A172 (cell line): ENCODE measurements around the gene FADS3. TPM values are rescaled to one million over a fixed set of nuclear protein-coding genes. Genes with fewer than 3 reads are reported as not detected.
A peak's percentile ranks its signal among the peaks of the same experiment; 100 is the strongest.

Experiments used
- DNase-seq: peaks from one replicate; pipeline ENCODE4 v3.0.0-alpha.2; 2015; ENCODE audit warnings: low spot score
- total RNA-seq: library from RNA; depleted of rRNA; stranded (reverse); fragments of >200 nt; shearing (Covaris generic); gene quantifications from 2 replicates; pipeline ENCODE4 v1.2.3, GENCODE V29; 2014

The FADS3 gene
- total RNA-seq, 1 experiment from 2014 or later, result 139 TPM

DNA sequence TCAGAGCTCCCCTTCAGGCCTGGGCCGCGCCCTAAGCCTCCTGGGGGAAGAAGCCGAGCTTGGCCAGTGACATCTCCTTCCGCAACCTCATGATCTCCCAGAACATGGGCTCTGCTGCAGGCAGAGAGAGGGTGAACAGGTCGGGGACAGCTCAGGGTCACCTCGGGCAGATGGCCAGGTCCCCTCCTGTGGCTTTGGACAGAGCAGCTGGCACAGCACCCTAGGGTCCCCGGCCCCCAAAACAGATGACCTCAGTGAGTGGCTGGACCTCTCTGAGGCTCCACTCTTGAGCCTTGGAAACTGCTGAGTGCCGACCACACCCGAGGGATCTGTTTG is 6.9 kb upstream of the FADS3 start:
- no peak for DNase-seq

DNA sequence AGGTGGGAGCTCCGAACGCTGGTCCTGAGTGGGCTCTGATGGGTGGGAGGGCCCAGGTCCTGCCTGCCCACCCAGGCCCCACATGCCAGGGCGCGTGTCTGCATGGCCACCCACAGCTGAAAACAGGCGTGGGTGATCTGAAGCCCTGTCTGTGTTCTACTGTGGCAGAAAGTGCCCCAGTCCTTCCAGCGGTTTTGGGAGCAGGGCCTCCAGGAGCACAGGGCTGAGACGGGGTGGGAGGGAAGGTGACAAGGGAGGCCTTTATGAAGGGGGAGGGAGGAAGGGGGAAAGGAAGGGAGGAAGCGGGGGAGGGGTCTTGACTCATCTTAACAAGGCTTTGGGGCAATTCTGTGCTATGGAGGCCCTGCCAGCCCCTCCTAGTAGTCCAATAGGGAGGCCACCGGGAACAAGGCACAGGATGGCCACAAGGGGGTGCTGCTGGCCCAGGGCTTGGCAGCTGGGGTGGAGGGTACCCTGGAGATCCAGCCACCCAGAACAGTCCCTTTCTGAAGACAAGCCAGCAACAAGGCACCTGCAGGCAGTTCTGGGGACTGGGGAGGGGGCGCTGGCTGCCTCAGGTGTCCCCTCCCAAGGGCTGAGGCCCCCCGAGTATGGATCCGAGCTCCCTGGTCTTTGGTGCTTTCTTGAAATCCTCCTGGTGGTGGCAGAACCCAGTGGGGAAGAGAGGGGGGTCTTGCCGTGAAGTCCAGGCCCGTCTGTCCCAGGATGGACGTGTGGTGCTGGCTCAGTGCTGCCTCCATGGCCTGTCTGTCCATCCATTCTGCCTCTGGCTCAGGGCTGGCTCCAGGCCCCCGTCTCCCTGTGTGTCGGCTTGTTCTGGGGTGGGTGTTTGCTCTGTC is 6.3 kb upstream of the FADS3 start:
- DNase-seq, result peak; percentile 53

GRCh38 chr11:61896665-61897386 is 5.5 kb upstream of the FADS3 start:
- DNase-seq, result no peak

- no peak for DNase-seq
These were observed 4.3 kb upstream of the FADS3 start for GRCh38 chr11:61895718-61896059.

DNA sequence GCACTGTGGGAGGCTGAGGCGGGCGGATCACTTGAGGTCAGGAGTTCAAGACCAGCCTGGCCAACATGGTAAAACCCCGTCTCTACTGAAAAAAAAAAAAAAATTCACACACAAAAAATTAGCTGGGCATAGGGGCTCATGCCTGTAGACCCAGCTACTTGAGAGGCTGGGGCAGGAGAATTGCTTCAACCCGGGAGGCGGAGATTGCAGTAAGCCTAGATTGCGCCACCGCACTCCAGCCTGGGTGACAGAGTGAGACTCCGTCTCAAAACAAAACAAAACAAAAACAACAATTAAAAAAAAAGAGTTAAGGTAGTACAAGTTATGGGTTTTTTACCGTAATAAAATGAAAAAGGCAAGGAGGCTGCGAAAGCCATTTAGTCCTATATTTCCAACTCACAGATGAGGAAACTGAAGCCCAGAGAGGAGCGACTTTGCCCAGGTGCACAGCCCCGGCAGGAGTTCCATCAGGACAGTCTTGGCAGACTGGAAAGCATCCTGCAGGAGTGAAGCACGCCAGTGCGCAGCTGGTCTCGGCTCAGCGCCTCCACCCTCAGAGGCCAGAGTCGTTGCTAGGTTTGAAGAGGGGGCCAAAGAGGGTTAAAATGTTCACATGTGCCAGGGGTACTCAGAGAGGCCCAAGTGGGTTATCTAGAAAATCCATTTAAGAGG is 3.8 kb upstream of the FADS3 start:
- no peak for DNase-seq

DNA sequence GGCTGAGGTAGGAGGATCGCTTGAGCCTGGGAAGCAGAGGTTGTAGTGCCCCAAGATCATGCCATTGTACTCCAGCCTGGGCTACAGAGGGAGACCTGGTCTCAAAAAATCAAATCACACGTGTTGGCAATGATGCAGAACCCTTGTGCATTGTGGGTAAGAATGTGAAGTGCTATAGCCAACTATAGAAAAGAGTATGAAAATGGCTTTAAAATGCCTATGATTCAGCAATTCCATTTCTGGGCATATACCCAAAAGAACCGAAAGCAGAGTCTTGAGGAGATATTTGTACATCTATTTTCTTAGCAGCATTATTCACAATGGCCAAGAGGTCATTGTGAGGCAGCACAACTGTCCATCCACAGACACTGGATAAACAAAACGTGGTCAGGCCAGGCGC is 2.6 kb upstream of the FADS3 start:
- peak; percentile 77 for DNase-seq

GRCh38 chr11:61892085-61892370 is 683 bp upstream of the FADS3 start:
- DNase-seq, result no peak

- peak; percentile 80 for DNase-seq
These were observed 615 bp downstream of the FADS3 start for GRCh38 chr11:61890529-61891330.

GRCh38 chr11:61889831-61890230 is 1.5 kb downstream of the FADS3 start:
- DNase-seq, result no peak

GRCh38 chr11:61888590-61888989 is 2.8 kb downstream of the FADS3 start:
- no peak for DNase-seq

- peak; percentile 96 for DNase-seq
These were observed 3.4 kb downstream of the FADS3 start for GRCh38 chr11:61887839-61888494.

- no peak for DNase-seq
These were observed 4.7 kb downstream of the FADS3 start for GRCh38 chr11:61886643-61887042.

GRCh38 chr11:61885784-61886580 is 5.4 kb downstream of the FADS3 start:
- DNase-seq, result no peak

DNA sequence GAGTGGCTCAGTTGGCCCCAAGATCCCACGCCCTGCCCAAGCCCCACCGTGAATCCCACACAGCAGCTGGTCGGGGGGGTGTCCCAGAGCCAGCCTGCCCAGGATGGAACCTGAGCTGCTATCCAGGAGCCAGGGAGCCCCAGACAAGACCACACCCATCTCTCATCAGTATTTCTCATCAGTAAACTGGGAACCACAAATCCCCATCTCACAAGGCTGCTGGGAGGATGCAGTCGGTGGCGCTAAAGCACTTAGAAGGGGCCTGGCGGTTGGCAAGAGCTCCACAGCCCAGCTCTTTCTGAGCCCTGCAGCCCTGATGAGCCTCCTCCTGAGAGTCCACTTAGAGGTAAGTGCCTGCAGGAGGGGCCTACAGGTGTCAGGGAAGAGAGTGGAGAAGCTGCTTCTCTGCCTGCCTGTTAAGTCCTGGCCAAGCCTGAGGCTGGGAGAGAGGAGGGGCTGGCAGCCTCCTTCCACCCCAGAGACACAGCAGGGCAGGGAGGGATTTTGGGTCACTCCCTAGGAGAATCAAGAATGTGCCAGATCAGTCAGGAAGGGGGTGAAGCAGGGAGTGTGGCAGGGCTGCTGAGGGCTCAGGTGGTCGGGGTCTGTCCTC is 6.1 kb downstream of the FADS3 start:
- peak; percentile 46 for DNase-seq

- no peak for DNase-seq
These were observed 7.4 kb downstream of the FADS3 start for GRCh38 chr11:61883947-61884346.

DNA sequence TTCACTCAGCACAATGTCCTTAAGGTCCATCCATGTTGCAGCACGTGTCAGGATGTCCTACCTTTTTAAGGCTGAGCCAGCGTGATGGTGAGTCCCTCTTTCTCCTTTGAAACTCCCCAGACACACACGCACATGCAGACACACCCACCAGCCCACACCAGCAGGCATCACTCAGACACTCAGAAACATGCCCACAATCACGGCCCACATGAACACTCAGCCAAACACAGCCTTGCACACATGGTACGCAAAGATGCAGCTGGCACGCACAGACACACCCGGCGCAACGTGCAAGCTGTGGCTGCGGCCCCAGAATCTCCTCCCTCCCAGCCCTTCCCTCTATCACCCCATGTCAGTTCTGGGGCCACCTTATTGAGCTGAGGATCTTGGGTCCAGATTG is 8.0 kb downstream of the FADS3 start:
- DNase-seq, result no peak

GRCh38 chr11:61882879-61883278 is 8.5 kb downstream of the FADS3 start:
- DNase-seq, result no peak

- peak; percentile 30 for DNase-seq
These were observed 9.1 kb downstream of the FADS3 start for GRCh38 chr11:61882267-61882666.

GRCh38 chr11:61881397-61881796 is 9.9 kb downstream of the FADS3 start:
- no peak for DNase-seq

GRCh38 chr11:61880454-61880853 is 10.9 kb downstream of the FADS3 start:
- no peak for DNase-seq
